MCF 10A (cell line): Measurements from ENCODE around the gene MUC22. TPM values are rescaled to one million over a fixed set of nuclear protein-coding genes. Genes with fewer than 3 reads are reported as not detected.

Source experiments
- BruUV-seq: library from RNA; stranded (reverse); fragments of 400-500 nt; replicated peaks from 2 replicates; lab custom pipeline; 2021; lab: Mats Ljungman, UMichigan
- CTCF ChIA-PET: fragments of 300-600 bp; sonication (Branson Sonifier 250); formaldehyde crosslinking; extraction: SDS; loops from one replicate; lab custom pipeline; 2021; ENCODE audit warnings: antibody characterized with exemption, inconsistent platforms; lab: Yijun Ruan, JAX
- POLR2A ChIA-PET: fragments of 300-600, 350-650 bp; sonication (Branson Sonifier 250); formaldehyde crosslinking; extraction: SDS; loops from one replicate; lab custom pipeline; 2020; ENCODE audit warnings: antibody characterized with exemption, inconsistent platforms; lab: Yijun Ruan, JAX
- DNase-seq: peaks from one replicate; pipeline ENCODE4 v3.0.0-alpha.2; 2018; ENCODE audit not compliant: unreplicated experiment
- H3K27ac Mint-ChIP-seq: one replicate; pipeline ENCODE4 v1.8.0; 2022; ENCODE audit warnings: mild to moderate bottlenecking, low read depth, mixed read lengths; ENCODE audit not compliant: unreplicated experiment
- H3K27me3 Mint-ChIP-seq: one replicate; pipeline ENCODE4 v1.8.0; 2022; ENCODE audit warnings: mixed read lengths; ENCODE audit not compliant: insufficient read depth, unreplicated experiment
- H3K36me3 Mint-ChIP-seq: one replicate; pipeline ENCODE4 v1.8.0; 2022; ENCODE audit warnings: mild to moderate bottlenecking, moderate library complexity, mixed read lengths; ENCODE audit not compliant: insufficient read depth, unreplicated experiment
- H3K4me1 Mint-ChIP-seq: one replicate; pipeline ENCODE4 v1.8.0; 2022; ENCODE audit warnings: mixed read lengths; ENCODE audit not compliant: insufficient read depth, unreplicated experiment
- H3K4me3 Mint-ChIP-seq: one replicate; pipeline ENCODE4 v1.8.0; 2022; ENCODE audit warnings: mild to moderate bottlenecking, moderate library complexity, mixed read lengths; ENCODE audit not compliant: unreplicated experiment
- H3K9me3 Mint-ChIP-seq: one replicate; pipeline ENCODE4 v1.8.0; 2022; ENCODE audit warnings: mixed read lengths; ENCODE audit not compliant: unreplicated experiment
- CTCF ChIP-seq: fragments of 200-600 bp; IDR thresholded peaks from one replicate; pipeline ENCODE4 v1.8.0; 2022; ENCODE audit warnings: antibody characterized with exemption, mild to moderate bottlenecking; ENCODE audit not compliant: unreplicated experiment
- intact Hi-C: fragments of 100-400 bp; cut with micrococcal nuclease; formaldehyde crosslinking; loops from 2 replicates; pipeline ENCODE4 v1.14.1; 2022
- total RNA-seq: library from RNA; stranded (reverse); gene quantifications from 2 replicates; pipeline ENCODE4 v1.2.3, GENCODE V29; 2022

MUC22 gene
- total RNA-seq, 1 experiment from 2014 or later: not detected

GRCh38 chr6:31033075-31033474, 22.8 kb downstream of the MUC22 start:
- no peaks in the 10 kb centered on the region for H3K27me3 Mint-ChIP-seq
- ChIA-PET POLR2A (interaction anchor here (0.9 to 1.2 kb wide), 3 partner anchors 25 to 33 kb away, joined by 3 to 6 read pairs (median 5); no protein-coding TSS in a partner anchor), CTCF (interaction anchor here (1.4 kb wide), 1 partner anchor 54 kb away, joined by 3 read pairs; no protein-coding TSS in a partner anchor)
- BruUV-seq: no TSS peak
- no peak for DNase-seq
- H3K4me1 Mint-ChIP-seq: peaks cover 7% of the 10 kb centered on the region
- H3K36me3 Mint-ChIP-seq: peaks cover 14% of the 10 kb centered on the region
- H3K27ac Mint-ChIP-seq: peak overlapping the region; percentile 18
- H3K9me3 Mint-ChIP-seq: no peaks in the 10 kb centered on the region
- intact Hi-C loops: no loop called here
- no peak for TF ChIP-seq CTCF
- H3K4me3 Mint-ChIP-seq: no peak overlapping the region

- H3K27me3 Mint-ChIP-seq: no peaks in the 10 kb centered on the region
- H3K4me3 Mint-ChIP-seq: no peak overlapping the region
- H3K4me1 Mint-ChIP-seq: peaks cover 7% of the 10 kb centered on the region
- H3K36me3 Mint-ChIP-seq: peaks cover 14% of the 10 kb centered on the region
- no peak overlapping the region for H3K27ac Mint-ChIP-seq
- no peak for TF ChIP-seq CTCF
- BruUV-seq: no TSS peak
- ChIA-PET CTCF (interaction anchor here (0.6 to 1.3 kb wide), 5 partner anchors 16 to 121 kb away, joined by 3 to 6 read pairs (median 3); no protein-coding TSS in a partner anchor), POLR2A (interaction anchor here (0.6 to 1.9 kb wide), 13 partner anchors 15 to 122 kb away, joined by 3 to 6 read pairs (median 3); partner anchors contain the start of gene VARS2)
- intact Hi-C loops: loop anchor here (5.0 kb wide), 1 partner anchor 579 kb away; no protein-coding TSS in a partner anchor
- peak; percentile 18 for DNase-seq
- no peaks in the 10 kb centered on the region for H3K9me3 Mint-ChIP-seq
Observed at GRCh38 chr6:31035862-31036497, 25.7 kb downstream of the MUC22 start.

GRCh38 chr6:31037169-31037568, 26.9 kb downstream of the MUC22 start:
- intact Hi-C loops: loop anchor here (5.0 kb wide), 1 partner anchor 580 kb away; no protein-coding TSS in a partner anchor
- ChIA-PET CTCF (interaction anchor here (0.9 to 2.3 kb wide), 2 partner anchors 32 to 67 kb away, joined by 3 to 5 read pairs; no protein-coding TSS in a partner anchor), POLR2A (interaction anchor here (0.5 to 1.9 kb wide), 4 partner anchors 21 to 422 kb away, joined by 3 to 6 read pairs (median 3); partner anchors contain the start of gene VARS2)
- Mint-ChIP-seq H3K36me3 (peaks cover 14% of the 10 kb centered on the region), H3K9me3 (no peaks in the 10 kb centered on the region), H3K27me3 (no peaks in the 10 kb centered on the region), H3K27ac (no peak overlapping the region), H3K4me1 (peaks cover 7% of the 10 kb centered on the region), H3K4me3 (no peak overlapping the region)
- TF ChIP-seq CTCF: no peak
- DNase-seq: no peak
- no TSS peak for BruUV-seq

DNA sequence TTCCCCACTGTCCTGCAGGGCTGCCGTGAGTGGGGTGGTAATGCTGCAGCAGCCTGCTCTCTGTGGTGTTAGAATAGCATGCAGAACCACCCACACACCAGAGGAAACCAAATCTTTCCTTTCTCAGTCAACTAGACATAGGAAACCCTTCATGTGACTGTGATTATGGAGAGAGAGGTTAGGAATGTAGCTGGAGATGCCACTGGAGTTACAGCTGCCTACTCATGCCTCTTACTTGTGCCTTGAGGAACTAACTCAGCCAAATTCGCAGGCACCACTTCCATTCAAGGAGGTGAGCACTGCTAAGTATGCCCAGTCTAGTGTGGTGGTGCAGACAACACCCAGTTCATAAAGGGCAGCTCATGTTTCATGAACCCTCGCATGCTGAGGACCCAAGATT, 27.4 kb downstream of the MUC22 start:
- no peak for DNase-seq
- ChIA-PET CTCF (interaction anchor here (0.6 to 2.3 kb wide), 3 partner anchors 22 to 67 kb away, joined by 3 to 5 read pairs (median 3); no protein-coding TSS in a partner anchor), POLR2A (no interaction called here)
- intact Hi-C loops: loop anchor here (5.0 kb wide), 1 partner anchor 580 kb away; no protein-coding TSS in a partner anchor
- no peak overlapping the region for H3K4me3 Mint-ChIP-seq
- no TSS peak for BruUV-seq
- H3K27ac Mint-ChIP-seq: no peak overlapping the region
- no peaks in the 10 kb centered on the region for H3K27me3 Mint-ChIP-seq
- peaks cover 7% of the 10 kb centered on the region for H3K4me1 Mint-ChIP-seq
- no peak for TF ChIP-seq CTCF
- H3K36me3 Mint-ChIP-seq: peaks cover 14% of the 10 kb centered on the region
- H3K9me3 Mint-ChIP-seq: no peaks in the 10 kb centered on the region
